CD8-positive, alpha-beta memory T cell (primary cell): ENCODE measurements around the gene TOM1L1. TPM values are rescaled to one million over a fixed set of nuclear protein-coding genes. Genes with fewer than 3 reads are reported as not detected.
A peak's percentile ranks its signal among the peaks of the same experiment; 100 is the strongest.

Experiments
- CTCF ChIA-PET: fragments of 350-600 bp; sonication (Branson Sonifier 250); formaldehyde crosslinking; loops from one replicate; lab custom pipeline; 2021; ENCODE audit warnings: antibody characterized with exemption; lab: Charles Lee
- POLR2A ChIA-PET: fragments of 350-600 bp; sonication (Branson Sonifier 250); formaldehyde crosslinking; loops from one replicate; lab custom pipeline; 2021; ENCODE audit warnings: antibody characterized with exemption; lab: Charles Lee
- DNase-seq, 5 donors: peaks; one replicate each; pipeline versions ENCODE4 v3.0.0 to v3.0.0-alpha.2; 2020 to 2022; ENCODE audit warnings: mixed read lengths in 1 of 5
- H3K27ac ChIP-seq: one replicate; pipeline ENCODE4 v1.7.0; 2013; ENCODE audit warnings: low read depth, mild to moderate bottlenecking, low read length, moderate library complexity
- H3K27me3 ChIP-seq: 2 replicates; pipeline ENCODE4 v1.7.0; 2013; ENCODE audit warnings: low read length, mild to moderate bottlenecking; ENCODE audit not compliant: insufficient read depth, poor library complexity, severe bottlenecking
- H3K36me3 ChIP-seq: 2 replicates; pipeline ENCODE4 v1.7.0; 2013; ENCODE audit warnings: mild to moderate bottlenecking, low read length, moderate library complexity; ENCODE audit not compliant: insufficient read depth
- H3K4me1 ChIP-seq: 2 replicates; pipeline ENCODE4 v1.7.0; 2013; ENCODE audit warnings: mild to moderate bottlenecking, low read length, moderate library complexity; ENCODE audit not compliant: insufficient read depth
- H3K4me3 ChIP-seq: 2 replicates; pipeline ENCODE4 v1.7.0; 2013; ENCODE audit warnings: mild to moderate bottlenecking, low read length
- H3K9me3 ChIP-seq: 2 replicates; pipeline ENCODE4 v1.7.0; 2013; ENCODE audit warnings: mild to moderate bottlenecking, low read length
- H3K27ac Mint-ChIP-seq, 8 donors: one replicate each; pipeline ENCODE4 v1.8.0; 2020 to 2021; ENCODE audit warnings: mixed read lengths in 8 of 8, mild to moderate bottlenecking in 6 of 8, inconsistent platforms in 3 of 8, moderate library complexity in 3 of 8
- H3K27me3 Mint-ChIP-seq, 2 donors: one replicate each; pipeline ENCODE4 v1.8.0; 2020 to 2021; ENCODE audit warnings: mixed read lengths in 2 of 2, mild to moderate bottlenecking in 1 of 2, moderate library complexity in 1 of 2
- H3K36me3 Mint-ChIP-seq, 3 donors: one replicate each; pipeline ENCODE4 v1.8.0; 2020 to 2021; ENCODE audit warnings: mixed read lengths in 3 of 3, inconsistent platforms in 1 of 3, mild to moderate bottlenecking in 1 of 3
- H3K4me1 Mint-ChIP-seq, 3 donors: one replicate each; pipeline ENCODE4 v1.8.0; 2020 to 2021; ENCODE audit warnings: mixed read lengths in 3 of 3, inconsistent platforms in 1 of 3, mild to moderate bottlenecking in 1 of 3
- H3K4me3 Mint-ChIP-seq, 7 donors: one replicate each; pipeline ENCODE4 v1.8.0; 2020 to 2021; ENCODE audit warnings: mixed read lengths in 7 of 7, mild to moderate bottlenecking in 6 of 7, moderate library complexity in 4 of 7, inconsistent platforms in 2 of 7
- H3K9me3 Mint-ChIP-seq, 5 donors: one replicate each; pipeline ENCODE4 v1.8.0; 2020 to 2022; ENCODE audit warnings: mixed read lengths in 5 of 5, mild to moderate bottlenecking in 3 of 5, moderate library complexity in 2 of 5, inconsistent platforms in 1 of 5
- polyA plus RNA-seq: library from polyadenylated mRNA; unstranded; fragments of 300-500 nt; fragmentation: Illumina TruSeq; gene quantifications from one replicate; pipeline ENCODE4 v1.2.3, GENCODE V29; 2021
- total RNA-seq, 2 experiments: library from RNA; stranded (reverse); gene quantifications; one replicate each; pipeline ENCODE4 v1.2.3, GENCODE V29; 2021

TOM1L1 gene
- total and polyA plus RNA-seq, 3 experiments from 2014 or later = 0.33 TPM; not detected in 2

GRCh38 chr17:54901230-54901822, 674 bp downstream of the TOM1L1 start:
- Histone ChIP-seq H3K36me3 (no peaks in the 10 kb centered on the region), H3K9me3 (no peaks in the 10 kb centered on the region), H3K4me1 (no peaks in the 10 kb centered on the region), H3K27ac (peak overlapping the region; percentile 31), H3K27me3 (no peaks in the 10 kb centered on the region), H3K4me3 (no peak overlapping the region)
- peaks cover 0 to 3% (median 0%) of the 10 kb centered on the region in 5 donors for H3K9me3 Mint-ChIP-seq
- peaks cover 6 to 16% (median 7%) of the 10 kb centered on the region in 3 donors for H3K4me1 Mint-ChIP-seq
- ChIA-PET CTCF (no interaction called here), POLR2A (no interaction called here)
- H3K36me3 Mint-ChIP-seq = no peaks in the 10 kb centered on the region
- H3K27ac Mint-ChIP-seq = peak overlapping the region in 1 of 8 donors; percentile 34
- no peak for DNase-seq
- H3K4me3 Mint-ChIP-seq = peak overlapping the region in 4 of 7 donors; percentile 21 to 42 (median 32)
- H3K27me3 Mint-ChIP-seq = peaks cover 20 to 39% of the 10 kb centered on the region in 2 donors

- H3K4me3 ChIP-seq = no peak overlapping the region
- no peaks in the 10 kb centered on the region for H3K9me3 ChIP-seq
- ChIA-PET CTCF (no interaction called here), POLR2A (no interaction called here)
- Mint-ChIP-seq H3K36me3 (no peaks in the 10 kb centered on the region), H3K4me1 (peaks cover 6 to 16% (median 7%) of the 10 kb centered on the region in 3 donors), H3K4me3 (no peak overlapping the region), H3K27me3 (peaks cover 18 to 34% of the 10 kb centered on the region in 2 donors), H3K9me3 (no peaks in the 10 kb centered on the region), H3K27ac (no peak overlapping the region)
- H3K27ac ChIP-seq = no peak overlapping the region
- H3K4me1 ChIP-seq = no peaks in the 10 kb centered on the region
- H3K36me3 ChIP-seq = no peaks in the 10 kb centered on the region
- no peak for DNase-seq
- no peaks in the 10 kb centered on the region for H3K27me3 ChIP-seq
Observed at GRCh38 chr17:54902017-54902416, 1.4 kb downstream of the TOM1L1 start.

DNA sequence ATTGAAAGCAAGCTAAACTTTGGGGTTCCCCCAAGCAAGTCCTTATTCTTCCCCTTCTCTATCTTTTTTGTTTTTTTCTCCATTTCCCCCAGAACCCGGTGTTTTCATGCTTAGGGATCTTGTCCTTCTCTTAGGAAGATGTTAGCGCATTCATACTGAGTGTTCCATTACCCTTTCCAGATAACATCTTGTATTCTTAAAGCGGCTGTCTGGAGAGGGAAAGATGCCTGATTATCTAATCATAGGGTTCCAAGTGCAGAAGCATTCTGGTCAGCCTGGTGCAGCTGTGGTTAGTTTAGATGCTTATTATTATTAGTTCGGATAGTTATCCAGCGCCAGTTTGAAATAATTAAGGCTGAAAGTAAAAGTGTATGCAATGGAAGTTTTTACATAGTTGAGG, 2.0 kb downstream of the TOM1L1 start:
- Histone ChIP-seq H3K27me3 (no peaks in the 10 kb centered on the region), H3K4me3 (no peak overlapping the region), H3K4me1 (no peaks in the 10 kb centered on the region), H3K27ac (no peak overlapping the region), H3K9me3 (no peaks in the 10 kb centered on the region), H3K36me3 (no peaks in the 10 kb centered on the region)
- POLR2A ChIA-PET = no interaction called here
- H3K36me3 Mint-ChIP-seq = no peaks in the 10 kb centered on the region
- CTCF ChIA-PET = no interaction called here
- H3K9me3 Mint-ChIP-seq = no peaks in the 10 kb centered on the region
- peaks cover 18 to 33% of the 10 kb centered on the region in 2 donors for H3K27me3 Mint-ChIP-seq
- no peak for DNase-seq
- H3K4me1 Mint-ChIP-seq = peaks cover 6 to 16% (median 7%) of the 10 kb centered on the region in 3 donors
- H3K27ac Mint-ChIP-seq = no peak overlapping the region
- no peak overlapping the region for H3K4me3 Mint-ChIP-seq

DNA sequence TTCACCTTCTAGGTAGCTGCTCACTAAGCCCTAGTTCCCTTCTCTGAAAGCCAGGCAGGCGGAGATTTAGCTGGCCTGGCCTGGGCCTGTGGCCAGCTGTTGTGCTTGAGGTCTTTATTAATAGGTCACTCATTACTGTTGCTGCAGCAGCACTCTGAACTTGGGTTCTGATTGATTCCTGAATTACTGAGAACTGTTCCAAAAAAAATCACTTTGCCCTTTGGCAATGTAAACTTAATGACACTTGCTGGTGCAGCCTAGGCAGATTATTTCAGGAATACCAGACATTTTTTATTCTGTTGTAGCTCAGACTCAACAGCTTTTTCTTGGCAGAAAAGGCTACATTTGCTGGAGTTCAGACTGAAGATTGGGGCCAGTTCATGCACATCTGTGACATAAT, 2.7 kb downstream of the TOM1L1 start:
- H3K9me3 ChIP-seq = no peaks in the 10 kb centered on the region
- H3K27ac Mint-ChIP-seq = no peak overlapping the region
- no peak overlapping the region for H3K4me3 ChIP-seq
- no peak overlapping the region for H3K27ac ChIP-seq
- DNase-seq = no peak
- H3K27me3 ChIP-seq = no peaks in the 10 kb centered on the region
- CTCF ChIA-PET = interaction anchor here (1.3 kb wide), 1 partner anchor 27 kb away, joined by 3 read pairs; no protein-coding TSS in a partner anchor
- H3K4me1 ChIP-seq = no peaks in the 10 kb centered on the region
- peaks cover 6 to 16% (median 7%) of the 10 kb centered on the region in 3 donors for H3K4me1 Mint-ChIP-seq
- H3K36me3 Mint-ChIP-seq = no peaks in the 10 kb centered on the region
- no peaks in the 10 kb centered on the region for H3K9me3 Mint-ChIP-seq
- peaks cover 18 to 30% of the 10 kb centered on the region in 2 donors for H3K27me3 Mint-ChIP-seq
- no peak overlapping the region for H3K4me3 Mint-ChIP-seq
- H3K36me3 ChIP-seq = no peaks in the 10 kb centered on the region
- POLR2A ChIA-PET = no interaction called here

- no peaks in the 10 kb centered on the region for H3K27me3 ChIP-seq
- H3K4me1 ChIP-seq = no peaks in the 10 kb centered on the region
- Mint-ChIP-seq H3K27ac (no peak overlapping the region), H3K4me3 (no peak overlapping the region), H3K36me3 (no peaks in the 10 kb centered on the region), H3K9me3 (no peaks in the 10 kb centered on the region), H3K4me1 (no peaks in the 10 kb centered on the region), H3K27me3 (peaks cover 3 to 4% of the 10 kb centered on the region in 2 donors)
- H3K36me3 ChIP-seq = no peaks in the 10 kb centered on the region
- POLR2A ChIA-PET = no interaction called here
- no peaks in the 10 kb centered on the region for H3K9me3 ChIP-seq
- H3K27ac ChIP-seq = no peak overlapping the region
- H3K4me3 ChIP-seq = no peak overlapping the region
- no peak for DNase-seq
- CTCF ChIA-PET = no interaction called here
Observed at GRCh38 chr17:54906683-54907082, 6.0 kb downstream of the TOM1L1 start.

DNA sequence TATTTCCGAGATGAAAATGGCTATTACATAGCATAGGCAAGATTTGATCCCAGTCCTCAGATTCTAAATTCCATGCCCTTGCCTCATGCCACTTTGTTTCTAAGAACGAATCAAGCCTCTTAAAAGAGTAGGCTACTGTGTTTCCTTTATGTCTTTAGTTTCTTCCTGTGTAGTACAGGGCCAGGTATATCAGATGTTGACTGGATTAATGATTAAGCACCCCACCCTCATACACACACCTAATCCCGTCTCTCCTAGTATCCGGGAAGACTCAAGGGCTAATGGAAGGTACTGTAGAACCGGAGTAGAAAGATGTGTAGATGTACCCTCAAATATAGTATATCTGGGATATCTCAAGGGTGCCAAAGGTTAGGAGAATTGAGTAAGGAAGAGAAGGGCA, 6.7 kb downstream of the TOM1L1 start:
- Histone ChIP-seq H3K27ac (no peak overlapping the region), H3K4me3 (no peak overlapping the region), H3K9me3 (no peaks in the 10 kb centered on the region), H3K27me3 (no peaks in the 10 kb centered on the region), H3K4me1 (no peaks in the 10 kb centered on the region), H3K36me3 (no peaks in the 10 kb centered on the region)
- Mint-ChIP-seq H3K36me3 (no peaks in the 10 kb centered on the region), H3K4me3 (no peak overlapping the region), H3K27ac (no peak overlapping the region), H3K27me3 (peaks cover 0 to 4% of the 10 kb centered on the region in 2 donors), H3K9me3 (no peaks in the 10 kb centered on the region), H3K4me1 (no peaks in the 10 kb centered on the region)
- ChIA-PET CTCF (no interaction called here), POLR2A (no interaction called here)
- no peak for DNase-seq

DNA sequence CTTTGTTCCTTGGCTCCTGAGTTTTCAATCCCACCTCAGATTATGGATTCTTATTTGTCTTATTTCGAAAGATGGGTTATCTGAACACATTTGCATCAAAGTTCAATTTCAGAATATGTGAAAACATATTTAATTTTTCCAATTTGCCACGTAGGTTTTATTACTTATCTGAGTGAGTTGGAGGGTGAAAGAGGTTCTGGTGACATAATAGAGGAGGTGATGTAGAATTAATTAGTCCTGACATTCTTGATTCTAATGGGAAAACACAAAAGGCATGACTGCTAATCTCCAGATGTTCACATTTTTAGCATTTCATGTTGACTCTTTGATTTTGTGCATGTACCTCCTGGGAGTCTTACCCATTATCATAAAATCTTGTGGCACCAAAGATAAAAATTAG, 9.1 kb downstream of the TOM1L1 start:
- Mint-ChIP-seq H3K9me3 (no peaks in the 10 kb centered on the region), H3K27me3 (peaks cover 3 to 7% of the 10 kb centered on the region in 2 donors), H3K27ac (no peak overlapping the region), H3K4me1 (no peaks in the 10 kb centered on the region), H3K4me3 (no peak overlapping the region), H3K36me3 (no peaks in the 10 kb centered on the region)
- ChIA-PET POLR2A (no interaction called here), CTCF (no interaction called here)
- Histone ChIP-seq H3K4me1 (no peaks in the 10 kb centered on the region), H3K4me3 (no peak overlapping the region), H3K9me3 (no peaks in the 10 kb centered on the region), H3K27ac (no peak overlapping the region), H3K27me3 (no peaks in the 10 kb centered on the region), H3K36me3 (no peaks in the 10 kb centered on the region)
- DNase-seq = no peak

- ChIA-PET CTCF (no interaction called here), POLR2A (no interaction called here)
- Mint-ChIP-seq H3K36me3 (no peaks in the 10 kb centered on the region), H3K9me3 (peaks cover 3 to 22% (median 18%) of the 10 kb centered on the region in 5 donors), H3K4me1 (no peaks in the 10 kb centered on the region), H3K27me3 (peaks cover 5 to 9% of the 10 kb centered on the region in 2 donors), H3K4me3 (no peak overlapping the region), H3K27ac (no peak overlapping the region)
- no peak for DNase-seq
- Histone ChIP-seq H3K4me3 (no peak overlapping the region), H3K36me3 (no peaks in the 10 kb centered on the region), H3K4me1 (no peaks in the 10 kb centered on the region), H3K27ac (no peak overlapping the region), H3K9me3 (no peaks in the 10 kb centered on the region), H3K27me3 (no peaks in the 10 kb centered on the region)
Observed at GRCh38 chr17:54916721-54917120, 16.1 kb downstream of the TOM1L1 start.
